Ishikawa (cell line): ENCODE results near the gene VSX2.

Experiments
- CEBPB ChIP-seq: IDR thresholded peaks from 2 replicates; pipeline ENCODE4 v1.6.1; 2012
- CREB1 ChIP-seq: IDR thresholded peaks from 2 replicates; pipeline ENCODE4 v1.6.1; 2012; ENCODE audit warnings: low read depth
- EGR1 ChIP-seq: IDR thresholded peaks from 2 replicates; pipeline ENCODE4 v1.6.1; 2012
- EP300 ChIP-seq: IDR thresholded peaks from 2 replicates; pipeline ENCODE4 v1.6.1; 2012; ENCODE audit warnings: borderline replicate concordance
- FOXM1 ChIP-seq: IDR thresholded peaks from 2 replicates; pipeline ENCODE4 v1.6.1; 2012; ENCODE audit warnings: low read depth, borderline replicate concordance
- MAX ChIP-seq: IDR thresholded peaks from 2 replicates; pipeline ENCODE4 v1.6.1; 2012
- NFIC ChIP-seq: IDR thresholded peaks from 2 replicates; pipeline ENCODE4 v1.6.1; 2012
- RAD21 ChIP-seq: IDR thresholded peaks from 2 replicates; pipeline ENCODE4 v1.6.1; 2012; ENCODE audit warnings: low read depth
- REST ChIP-seq: IDR thresholded peaks from 2 replicates; pipeline ENCODE4 v1.6.1; 2012; ENCODE audit warnings: low read depth, mild to moderate bottlenecking
- TAF1 ChIP-seq: IDR thresholded peaks from 2 replicates; pipeline ENCODE4 v1.6.1; 2012; ENCODE audit warnings: low read depth, mild to moderate bottlenecking
- TCF12 ChIP-seq: IDR thresholded peaks from 2 replicates; pipeline ENCODE4 v1.6.1; 2012; ENCODE audit warnings: low read depth
- TEAD4 ChIP-seq: IDR thresholded peaks from 2 replicates; pipeline ENCODE4 v1.6.1; 2012
- USF1 ChIP-seq: IDR thresholded peaks from 2 replicates; pipeline ENCODE4 v1.6.1; 2012
- YY1 ChIP-seq: IDR thresholded peaks from 2 replicates; pipeline ENCODE4 v1.6.1; 2012; ENCODE audit warnings: low read depth
- ZBTB7A ChIP-seq: IDR thresholded peaks from 2 replicates; pipeline ENCODE4 v1.6.1; 2012; ENCODE audit warnings: low read depth

VSX2 gene

DNA sequence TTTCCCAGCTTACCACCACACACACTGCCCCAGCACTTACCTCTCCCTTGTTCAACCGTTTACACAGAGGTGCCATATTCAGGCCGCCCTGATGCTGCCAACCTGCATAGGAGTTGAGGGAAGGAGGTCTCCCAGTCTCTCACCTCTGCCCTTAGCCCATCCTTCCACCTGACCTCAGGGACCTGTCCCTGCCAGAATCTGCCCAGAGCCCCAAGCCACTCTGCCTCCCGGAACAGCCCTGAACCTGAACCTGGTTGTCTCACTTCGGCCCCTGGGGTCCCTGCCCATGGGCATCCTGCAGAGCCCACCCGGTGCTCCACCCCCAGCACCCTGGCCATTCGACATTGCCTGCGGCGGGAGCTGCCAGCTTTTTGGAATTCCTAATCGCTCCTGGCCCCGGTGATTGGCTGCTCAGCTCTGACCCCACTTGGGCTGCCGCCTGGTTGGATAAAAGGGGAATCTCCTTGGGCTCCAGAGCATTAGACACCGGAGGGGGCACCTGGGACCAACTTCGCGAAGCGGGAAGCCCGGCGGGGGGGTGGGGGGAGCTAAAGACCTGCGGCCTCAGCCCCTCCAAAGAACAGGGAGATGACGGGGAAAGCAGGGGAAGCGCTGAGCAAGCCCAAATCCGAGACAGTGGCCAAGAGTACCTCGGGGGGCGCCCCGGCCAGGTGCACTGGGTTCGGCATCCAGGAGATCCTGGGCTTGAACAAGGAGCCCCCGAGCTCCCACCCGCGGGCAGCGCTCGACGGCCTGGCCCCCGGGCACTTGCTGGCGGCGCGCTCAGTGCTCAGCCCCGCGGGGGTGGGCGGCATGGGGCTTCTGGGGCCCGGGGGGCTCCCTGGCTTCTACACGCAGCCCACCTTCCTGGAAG lies at the start of gene VSX2:
TSS of gene VSX2 (plus strand) at position 476 of the 874 bp plus-strand sequence. CDS start at position 589, 113 bp downstream.
- TF ChIP-seq FOXM1 (no peak), ZBTB7A (no peak), TCF12 (no peak), YY1 (no peak), REST (no peak), CEBPB (no peak), NFIC (no peak), TAF1 (no peak), RAD21 (no peak), TEAD4 (no peak), EP300 (no peak), MAX (no peak), EGR1 (no peak), CREB1 (no peak), USF1 (no peak)

GRCh38 chr14:74190927-74191575 lies 48.2 kb upstream of the VSX2 start:
- TF ChIP-seq TEAD4, result no peak
- TF ChIP-seq EP300, result no peak
- no peak for TF ChIP-seq TAF1
- TF ChIP-seq USF1, result no peak
- no peak for TF ChIP-seq CEBPB
- TF ChIP-seq CREB1, result no peak

GRCh38 chr14:74194506-74195274 lies 44.6 kb upstream of the VSX2 start:
- no peak for TF ChIP-seq TCF12
- no peak for TF ChIP-seq NFIC
- no peak for TF ChIP-seq USF1
- TF ChIP-seq EP300, result no peak
- no peak for TF ChIP-seq FOXM1
- TF ChIP-seq YY1, result no peak
- no peak for TF ChIP-seq REST
- TF ChIP-seq CREB1, result no peak
- TF ChIP-seq CEBPB, result no peak
- TF ChIP-seq RAD21, result no peak
- no peak for TF ChIP-seq ZBTB7A
- TF ChIP-seq EGR1, result no peak
- no peak for TF ChIP-seq TAF1

- TF ChIP-seq ZBTB7A, result no peak
- no peak for TF ChIP-seq CEBPB
- TF ChIP-seq TAF1, result no peak
- TF ChIP-seq MAX, result no peak
- no peak for TF ChIP-seq CREB1
- TF ChIP-seq NFIC, result no peak
- no peak for TF ChIP-seq RAD21
Observed at GRCh38 chr14:74195623-74196022, 43.6 kb upstream of the VSX2 start.
